OCI-LY7 (cell line): ENCODE measurements around the gene NAGPA. TPM values are rescaled to one million over a fixed set of nuclear protein-coding genes. Genes with fewer than 3 reads are reported as not detected.

ENCODE experiments used
- total RNA-seq, 2 experiments: library from RNA; depleted of rRNA in 1 of 2; stranded (reverse); fragments of >200 nt in 1 of 2; shearing (Covaris generic) in 1 of 2; gene quantifications; 2 replicates each; pipeline ENCODE4 v1.2.3, GENCODE V29; 2014 to 2022

Gene NAGPA
- total RNA-seq, 2 experiments from 2014 or later, result 12.8 to 14.6 TPM

Other genes with a start within 250 kb of the NAGPA start
- gene SEPTIN12, start 245.6 kb downstream of the NAGPA start, total RNA-seq (2014; rRNA removed; shearing (Covaris generic)), result not detected in 2 replicates
- not detected in 2 replicates for gene SEPTIN12, start 245.6 kb downstream of the NAGPA start, total RNA-seq (2022)
- gene SMIM22, start 238.6 kb downstream of the NAGPA start, total RNA-seq (2014; rRNA removed; shearing (Covaris generic)), result not detected in 2 replicates
- gene SMIM22, start 238.6 kb downstream of the NAGPA start, total RNA-seq (2022), result not detected in 2 replicates
- gene ROGDI, start 231.3 kb downstream of the NAGPA start, total RNA-seq (2014; rRNA removed; shearing (Covaris generic)), result 2.9 and 6.3 TPM in 2 replicates
- 7.1 and 7.6 TPM in 2 replicates for gene ROGDI, start 231.3 kb downstream of the NAGPA start, total RNA-seq (2022)
- 48.4 and 54.4 TPM in 2 replicates for gene GLYR1, start 186.6 kb downstream of the NAGPA start, total RNA-seq (2014; rRNA removed; shearing (Covaris generic))
- 95.6 and 113 TPM in 2 replicates for gene GLYR1, start 186.6 kb downstream of the NAGPA start, total RNA-seq (2022)
- gene UBN1, start 186.5 kb downstream of the NAGPA start, total RNA-seq (2014; rRNA removed; shearing (Covaris generic)), result 35.8 and 37.2 TPM in 2 replicates
- 53.0 and 53.3 TPM in 2 replicates for gene UBN1, start 186.5 kb downstream of the NAGPA start, total RNA-seq (2022)
- not detected in 2 replicates for gene PPL, start 96.8 kb downstream of the NAGPA start, total RNA-seq (2014; rRNA removed; shearing (Covaris generic))
- not detected in 2 replicates for gene PPL, start 96.8 kb downstream of the NAGPA start, total RNA-seq (2022)
- gene SEC14L5, start 75.6 kb downstream of the NAGPA start, total RNA-seq (2014; rRNA removed; shearing (Covaris generic)), result not detected in 2 replicates
- gene SEC14L5, start 75.6 kb downstream of the NAGPA start, total RNA-seq (2022), result not detected in 2 replicates
- gene C16orf89, start 32.0 kb upstream of the NAGPA start, total RNA-seq (2014; rRNA removed; shearing (Covaris generic)), result not detected in 2 replicates
- not detected in 2 replicates for gene C16orf89, start 32.0 kb upstream of the NAGPA start, total RNA-seq (2022)
- gene ALG1, start 37.9 kb upstream of the NAGPA start, total RNA-seq (2014; rRNA removed; shearing (Covaris generic)), result 13.7 TPM in 2 replicates
- gene ALG1, start 37.9 kb upstream of the NAGPA start, total RNA-seq (2022), result 20.5 and 23.1 TPM in 2 replicates
- 9.2 and 11.5 TPM in 2 replicates for gene EEF2KMT, start 63.9 kb upstream of the NAGPA start, total RNA-seq (2014; rRNA removed; shearing (Covaris generic))
- 13.0 and 18.5 TPM in 2 replicates for gene EEF2KMT, start 63.9 kb upstream of the NAGPA start, total RNA-seq (2022)